SK-N-SH (cell line): Measurements from ENCODE around the gene DVL3. TPM values are rescaled to one million over a fixed set of nuclear protein-coding genes. Genes with fewer than 3 reads are reported as not detected.

Experiments
- CTCF ChIA-PET: fragments of 300-600, 350-600 bp; formaldehyde crosslinking; extraction: SDS; loops from one replicate; lab custom pipeline; 2021; lab: Yijun Ruan, JAX
- POLR2A ChIA-PET: fragments of 350-600 bp; sonication (Branson Sonifier 250); formaldehyde crosslinking; extraction: SDS; loops from one replicate; lab custom pipeline; 2020; ENCODE audit warnings: antibody characterized with exemption, inconsistent platforms; lab: Yijun Ruan, JAX
- DNase-seq: peaks from one replicate; pipeline ENCODE4 v3.0.0; 2012
- H2AFZ ChIP-seq: fragments of 200-600 bp; sonication (generic); 2 replicates; pipeline ENCODE4 v1.8.1; 2016; ENCODE audit warnings: antibody characterized with exemption, mild to moderate bottlenecking, low read depth
- H3F3A ChIP-seq: fragments of 200-600 bp; sonication (generic); replicated peaks from 2 replicates; pipeline ENCODE3; 2016; ENCODE audit warnings: antibody characterized with exemption, mild to moderate bottlenecking; ENCODE audit not compliant: insufficient read depth
- H3K27ac ChIP-seq, 2 experiments: fragments of 200-500 bp in 1 of 2; fragments of 200-600 bp in 1 of 2; sonication (Bioruptor generic) in 1 of 2; sonication (generic), shearing (Covaris generic) in 1 of 2; 2 replicates each; pipeline versions ENCODE4 v1.5.1 to v1.6.1; 2014 to 2016; ENCODE audit warnings: low read depth in 2 of 2, inconsistent platforms in 1 of 2, low read length in 1 of 2, mild to moderate bottlenecking in 1 of 2, mixed read lengths in 1 of 2
- H3K27me3 ChIP-seq: fragments of 200-600 bp; sonication (generic), shearing (Covaris generic); 2 replicates; pipeline ENCODE4 v1.6.1; 2016; ENCODE audit warnings: mixed run types; ENCODE audit not compliant: insufficient read depth
- H3K36me3 ChIP-seq, 2 experiments: fragments of 200-500 bp in 1 of 2; fragments of 200-600 bp in 1 of 2; sonication (Bioruptor generic) in 1 of 2; sonication (generic) in 1 of 2; replicated peaks in 1 of 2; 2 replicates each; pipeline versions ENCODE3 to v1.5.1; 2014 to 2016; ENCODE audit warnings: low read length in 1 of 2, mild to moderate bottlenecking in 1 of 2; ENCODE audit not compliant: insufficient read depth in 2 of 2, control insufficient read depth in 1 of 2
- H3K4me1 ChIP-seq, 2 experiments: fragments of 200-500 bp in 1 of 2; fragments of 200-600 bp in 1 of 2; sonication (Bioruptor generic) in 1 of 2; sonication (generic), shearing (Covaris generic) in 1 of 2; 2 replicates each; pipeline versions ENCODE4 v1.5.1 to v1.6.1; 2014 to 2016; ENCODE audit warnings: low read depth in 1 of 2, low read length in 1 of 2, mixed run types in 1 of 2; ENCODE audit not compliant: insufficient read depth in 2 of 2, control insufficient read depth in 1 of 2
- H3K4me2 ChIP-seq: fragments of 200-600 bp; sonication (generic), shearing (Covaris generic); 2 replicates; pipeline ENCODE4 v1.6.1; 2017; ENCODE audit warnings: mixed run types
- H3K4me3 ChIP-seq, 2 experiments: fragments of 200-500 bp in 1 of 2; fragments of 200-600 bp in 1 of 2; sonication (Bioruptor generic) in 1 of 2; sonication (generic), shearing (Covaris generic) in 1 of 2; 2 replicates each; pipeline versions ENCODE4 v1.5.1 to v1.8.1; 2014 to 2016; ENCODE audit warnings: low read depth in 2 of 2, inconsistent platforms in 1 of 2, low read length in 1 of 2, mild to moderate bottlenecking in 1 of 2, mixed read lengths in 1 of 2, moderate library complexity in 1 of 2
- H3K79me2 ChIP-seq: fragments of 200-600 bp; sonication (generic); 2 replicates; pipeline ENCODE4 v1.8.1; 2017; ENCODE audit warnings: mild to moderate bottlenecking; ENCODE audit not compliant: insufficient read depth
- H3K9ac ChIP-seq: fragments of 200-600 bp; sonication (generic); 2 replicates; pipeline ENCODE4 v1.6.1; 2017; ENCODE audit warnings: mixed run types
- H3K9me2 ChIP-seq: fragments of 200-600 bp; sonication (generic); 2 replicates; pipeline ENCODE4 v1.6.1; 2017; ENCODE audit warnings: mixed run types
- H3K9me3 ChIP-seq: fragments of 200-600 bp; sonication (generic); 2 replicates; pipeline ENCODE4 v1.6.1; 2017; ENCODE audit warnings: mixed run types, mild to moderate bottlenecking, moderate library complexity
- H4K20me1 ChIP-seq: fragments of 200-600 bp; sonication (generic); 2 replicates; pipeline ENCODE4 v1.6.1; 2017; ENCODE audit warnings: mild to moderate bottlenecking, mixed run types; ENCODE audit not compliant: insufficient read depth
- FOXM1 ChIP-seq: IDR thresholded peaks from 2 replicates; pipeline ENCODE4 v1.4.0; 2012; ENCODE audit warnings: low read depth, mild to moderate bottlenecking
- RCOR1 ChIP-seq: fragments of 150-350 bp; IDR thresholded peaks from 2 replicates; pipeline ENCODE4 v1.6.1; 2017; ENCODE audit warnings: antibody characterized with exemption, low read length
- RFX5 ChIP-seq: IDR thresholded peaks from 2 replicates; pipeline ENCODE4 v1.6.1; 2012; ENCODE audit warnings: mild to moderate bottlenecking, improper control_type of control experiment, low read length
- SIN3A ChIP-seq: IDR thresholded peaks from 2 replicates; pipeline ENCODE4 v1.6.1; 2012; ENCODE audit warnings: low read depth, mild to moderate bottlenecking, low read length, moderate library complexity, borderline replicate concordance
- TAF1 ChIP-seq: IDR thresholded peaks from 2 replicates; pipeline ENCODE4 v1.6.1; 2012; ENCODE audit warnings: low read depth, mild to moderate bottlenecking, low read length, moderate library complexity, borderline replicate concordance
- YY1 ChIP-seq: IDR thresholded peaks from 2 replicates; pipeline ENCODE4 v1.4.0; 2012; ENCODE audit warnings: low read depth, mild to moderate bottlenecking
- WGBS: methylation state at CpG from one replicate; pipeline ENCODE4 v1.1.6; 2017; ENCODE audit warnings: low lambda C conversion rate; 5-methylcytosine and 5-hydroxymethylcytosine counted together
- polyA plus RNA-seq, 3 experiments: library from polyadenylated mRNA; depleted of rRNA; stranded (reverse); fragments of >200 nt; gene quantifications; 2 replicates each; pipeline ENCODE4 v1.2.3, GENCODE V29; 2012
- TF ChIP-seq, protein P1 (sequence below): IDR thresholded peaks from 2 replicates; pipeline ENCODE4 v1.6.1; 2012; ENCODE audit warnings: mild to moderate bottlenecking, low read depth, low read length, moderate library complexity
- TF ChIP-seq, protein P2 (sequence below): fragments of 200-600 bp; sonication (generic); IDR thresholded peaks from 2 replicates; pipeline ENCODE4 v1.6.1; 2017; ENCODE audit warnings: antibody characterized with exemption, mild to moderate bottlenecking, moderate library complexity
- TF ChIP-seq, protein P3 (sequence below): IDR thresholded peaks from 2 replicates; pipeline ENCODE4 v1.4.0; 2012; ENCODE audit warnings: low read depth, borderline replicate concordance
- TF ChIP-seq, protein P4 (sequence below): IDR thresholded peaks from 2 replicates; pipeline ENCODE4; 2012
- TF ChIP-seq, protein P5 (sequence below): fragments of 150-350 bp; IDR thresholded peaks from 2 replicates; pipeline ENCODE4 v1.6.1; 2016; ENCODE audit warnings: mild to moderate bottlenecking, low read depth, low read length

Gene DVL3
- polyA plus RNA-seq, 1 of the 3 experiments (the other 2 are of a cell fraction) = 29.6 TPM

DNA sequence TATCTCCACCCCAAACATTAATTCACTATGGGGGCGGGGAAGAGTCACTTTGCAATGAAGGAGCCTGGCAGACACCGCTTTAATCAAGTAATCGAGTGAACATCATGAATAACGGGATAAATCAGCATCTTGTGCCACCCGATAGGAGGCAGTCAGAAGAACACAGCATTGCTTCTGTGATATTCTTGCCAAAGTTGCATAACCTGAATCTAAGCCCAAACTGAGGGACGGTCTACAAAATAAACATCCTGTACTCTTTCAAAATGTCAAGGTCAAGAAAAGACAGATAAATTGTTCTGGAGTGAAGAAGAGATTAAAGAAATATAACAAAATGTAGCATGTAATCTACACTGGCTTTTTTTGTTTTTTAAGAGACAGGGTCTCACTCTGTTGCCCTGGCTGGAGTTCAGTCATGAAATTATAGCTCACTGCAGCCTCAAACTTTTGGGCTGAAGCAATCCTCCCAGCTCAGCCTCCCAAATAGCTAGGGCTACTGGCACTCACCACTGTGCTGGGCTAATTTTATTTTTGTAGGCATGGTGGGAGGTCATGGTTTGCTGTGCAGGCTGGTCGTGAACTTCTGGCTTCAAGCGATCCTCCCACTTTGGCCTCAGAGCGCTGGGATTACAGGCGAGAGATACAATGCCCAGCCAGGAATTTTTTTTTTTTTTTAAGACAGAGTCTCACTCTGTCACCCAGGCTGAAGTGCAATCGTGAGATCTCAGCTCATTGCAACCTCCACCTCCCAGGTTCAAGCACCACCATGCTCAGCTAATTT lies 54.2 kb downstream of the DVL3 start:
- Histone ChIP-seq H3F3A (no peaks in the 10 kb centered on the region), H3K4me2 (no peak overlapping the region), H3K36me3 (no peaks in the 10 kb centered on the region), H3K79me2 (no peaks in the 10 kb centered on the region), H3K9me2 (no peaks in the 10 kb centered on the region), H3K9me3 (no peaks in the 10 kb centered on the region), H2AFZ (no peak overlapping the region), H3K27ac (no peak overlapping the region), H3K27me3 (peaks cover 15% of the 10 kb centered on the region), H3K9ac (no peak overlapping the region), H3K4me3 (no peak overlapping the region), H4K20me1 (no peaks in the 10 kb centered on the region), H3K4me1 (peaks cover 0 to 3% of the 10 kb centered on the region in 2 experiments; a peak in 1 of 4 replicates)
- no peak for DNase-seq
- TF ChIP-seq RFX5 = no peak
- TF ChIP-seq, protein P1, sequence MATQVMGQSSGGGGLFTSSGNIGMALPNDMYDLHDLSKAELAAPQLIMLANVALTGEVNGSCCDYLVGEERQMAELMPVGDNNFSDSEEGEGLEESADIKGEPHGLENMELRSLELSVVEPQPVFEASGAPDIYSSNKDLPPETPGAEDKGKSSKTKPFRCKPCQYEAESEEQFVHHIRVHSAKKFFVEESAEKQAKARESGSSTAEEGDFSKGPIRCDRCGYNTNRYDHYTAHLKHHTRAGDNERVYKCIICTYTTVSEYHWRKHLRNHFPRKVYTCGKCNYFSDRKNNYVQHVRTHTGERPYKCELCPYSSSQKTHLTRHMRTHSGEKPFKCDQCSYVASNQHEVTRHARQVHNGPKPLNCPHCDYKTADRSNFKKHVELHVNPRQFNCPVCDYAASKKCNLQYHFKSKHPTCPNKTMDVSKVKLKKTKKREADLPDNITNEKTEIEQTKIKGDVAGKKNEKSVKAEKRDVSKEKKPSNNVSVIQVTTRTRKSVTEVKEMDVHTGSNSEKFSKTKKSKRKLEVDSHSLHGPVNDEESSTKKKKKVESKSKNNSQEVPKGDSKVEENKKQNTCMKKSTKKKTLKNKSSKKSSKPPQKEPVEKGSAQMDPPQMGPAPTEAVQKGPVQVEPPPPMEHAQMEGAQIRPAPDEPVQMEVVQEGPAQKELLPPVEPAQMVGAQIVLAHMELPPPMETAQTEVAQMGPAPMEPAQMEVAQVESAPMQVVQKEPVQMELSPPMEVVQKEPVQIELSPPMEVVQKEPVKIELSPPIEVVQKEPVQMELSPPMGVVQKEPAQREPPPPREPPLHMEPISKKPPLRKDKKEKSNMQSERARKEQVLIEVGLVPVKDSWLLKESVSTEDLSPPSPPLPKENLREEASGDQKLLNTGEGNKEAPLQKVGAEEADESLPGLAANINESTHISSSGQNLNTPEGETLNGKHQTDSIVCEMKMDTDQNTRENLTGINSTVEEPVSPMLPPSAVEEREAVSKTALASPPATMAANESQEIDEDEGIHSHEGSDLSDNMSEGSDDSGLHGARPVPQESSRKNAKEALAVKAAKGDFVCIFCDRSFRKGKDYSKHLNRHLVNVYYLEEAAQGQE = no peak
- no peak for TF ChIP-seq RCOR1
- TF ChIP-seq, protein P2, sequence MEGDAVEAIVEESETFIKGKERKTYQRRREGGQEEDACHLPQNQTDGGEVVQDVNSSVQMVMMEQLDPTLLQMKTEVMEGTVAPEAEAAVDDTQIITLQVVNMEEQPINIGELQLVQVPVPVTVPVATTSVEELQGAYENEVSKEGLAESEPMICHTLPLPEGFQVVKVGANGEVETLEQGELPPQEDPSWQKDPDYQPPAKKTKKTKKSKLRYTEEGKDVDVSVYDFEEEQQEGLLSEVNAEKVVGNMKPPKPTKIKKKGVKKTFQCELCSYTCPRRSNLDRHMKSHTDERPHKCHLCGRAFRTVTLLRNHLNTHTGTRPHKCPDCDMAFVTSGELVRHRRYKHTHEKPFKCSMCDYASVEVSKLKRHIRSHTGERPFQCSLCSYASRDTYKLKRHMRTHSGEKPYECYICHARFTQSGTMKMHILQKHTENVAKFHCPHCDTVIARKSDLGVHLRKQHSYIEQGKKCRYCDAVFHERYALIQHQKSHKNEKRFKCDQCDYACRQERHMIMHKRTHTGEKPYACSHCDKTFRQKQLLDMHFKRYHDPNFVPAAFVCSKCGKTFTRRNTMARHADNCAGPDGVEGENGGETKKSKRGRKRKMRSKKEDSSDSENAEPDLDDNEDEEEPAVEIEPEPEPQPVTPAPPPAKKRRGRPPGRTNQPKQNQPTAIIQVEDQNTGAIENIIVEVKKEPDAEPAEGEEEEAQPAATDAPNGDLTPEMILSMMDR = no peak
- POLR2A ChIA-PET = no interaction called here
- CTCF ChIA-PET = interaction anchor here (4.2 to 5.3 kb wide), 2 partner anchors 19 to 41 kb away, joined by 17 to 48 read pairs; partner anchors contain the start of genes EEF1AKMT4 and VWA5B2
- WGBS = 62% methylated on average over 11 of the region's 11 CpGs

DNA sequence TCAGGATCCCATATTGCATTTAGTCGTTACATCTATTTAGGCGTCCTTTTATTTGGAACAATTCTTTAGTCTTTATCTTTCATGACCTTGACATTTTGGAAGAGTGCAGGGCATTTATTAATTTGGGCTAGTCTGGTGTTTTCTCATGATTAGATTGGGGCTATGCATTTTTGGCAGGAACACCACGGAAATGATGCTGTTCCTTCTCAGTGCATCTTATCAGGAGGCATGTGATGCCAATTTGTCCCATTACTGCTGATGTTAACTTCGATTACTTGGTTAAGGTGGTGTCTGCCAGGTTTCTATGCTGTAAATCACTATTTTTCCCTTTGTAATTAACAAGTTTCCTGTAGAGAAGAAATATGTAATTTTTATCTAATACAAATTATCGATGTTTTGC lies 56.1 kb downstream of the DVL3 start:
- H3K79me2 ChIP-seq = no peaks in the 10 kb centered on the region
- WGBS = 17% methylated on average over 5 of the region's 5 CpGs
- peaks cover 15% of the 10 kb centered on the region; the same call in 1 of the 2 replicates for H3K27me3 ChIP-seq
- H3F3A ChIP-seq = no peaks in the 10 kb centered on the region
- H3K27ac ChIP-seq = peak overlapping the region in 1 of 2 experiments; percentile 86; a peak in 2 of 4 replicates
- H3K36me3 ChIP-seq = no peaks in the 10 kb centered on the region
- no peak overlapping the region for H3K4me3 ChIP-seq
- ChIA-PET CTCF (interaction anchor here (0.6 to 5.3 kb wide), 3 partner anchors 17 to 76 kb away, joined by 3 to 48 read pairs (median 17); partner anchors contain the start of genes EEF1AKMT4 and VWA5B2), POLR2A (interaction anchor here (0.9 kb wide), 1 partner anchor 17 kb away, joined by 5 read pairs; no protein-coding TSS in a partner anchor)
- no peaks in the 10 kb centered on the region for H3K9me2 ChIP-seq
- H2AFZ ChIP-seq = no peak overlapping the region
- H3K4me1 ChIP-seq = peaks cover 0 to 3% of the 10 kb centered on the region in 2 experiments; a peak in 1 of 4 replicates
- no peaks in the 10 kb centered on the region for H4K20me1 ChIP-seq
- H3K4me2 ChIP-seq = no peak overlapping the region
- peak; percentile 67 for DNase-seq
- H3K9ac ChIP-seq = no peak overlapping the region
- no peaks in the 10 kb centered on the region for H3K9me3 ChIP-seq
- TF ChIP-seq, protein P3, sequence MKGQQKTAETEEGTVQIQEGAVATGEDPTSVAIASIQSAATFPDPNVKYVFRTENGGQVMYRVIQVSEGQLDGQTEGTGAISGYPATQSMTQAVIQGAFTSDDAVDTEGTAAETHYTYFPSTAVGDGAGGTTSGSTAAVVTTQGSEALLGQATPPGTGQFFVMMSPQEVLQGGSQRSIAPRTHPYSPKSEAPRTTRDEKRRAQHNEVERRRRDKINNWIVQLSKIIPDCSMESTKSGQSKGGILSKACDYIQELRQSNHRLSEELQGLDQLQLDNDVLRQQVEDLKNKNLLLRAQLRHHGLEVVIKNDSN = peak; percentile 7; the same call in 1 of the 2 replicates
- TF ChIP-seq TAF1 = no peak
- TF ChIP-seq, protein P4, sequence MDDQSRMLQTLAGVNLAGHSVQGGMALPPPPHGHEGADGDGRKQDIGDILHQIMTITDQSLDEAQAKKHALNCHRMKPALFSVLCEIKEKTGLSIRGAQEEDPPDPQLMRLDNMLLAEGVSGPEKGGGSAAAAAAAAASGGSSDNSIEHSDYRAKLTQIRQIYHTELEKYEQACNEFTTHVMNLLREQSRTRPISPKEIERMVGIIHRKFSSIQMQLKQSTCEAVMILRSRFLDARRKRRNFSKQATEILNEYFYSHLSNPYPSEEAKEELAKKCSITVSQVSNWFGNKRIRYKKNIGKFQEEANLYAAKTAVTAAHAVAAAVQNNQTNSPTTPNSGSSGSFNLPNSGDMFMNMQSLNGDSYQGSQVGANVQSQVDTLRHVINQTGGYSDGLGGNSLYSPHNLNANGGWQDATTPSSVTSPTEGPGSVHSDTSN = no peak
- no peak for TF ChIP-seq FOXM1
- no peak for TF ChIP-seq YY1
- TF ChIP-seq, protein P1 = no peak
- TF ChIP-seq SIN3A = no peak
- TF ChIP-seq, protein P5, sequence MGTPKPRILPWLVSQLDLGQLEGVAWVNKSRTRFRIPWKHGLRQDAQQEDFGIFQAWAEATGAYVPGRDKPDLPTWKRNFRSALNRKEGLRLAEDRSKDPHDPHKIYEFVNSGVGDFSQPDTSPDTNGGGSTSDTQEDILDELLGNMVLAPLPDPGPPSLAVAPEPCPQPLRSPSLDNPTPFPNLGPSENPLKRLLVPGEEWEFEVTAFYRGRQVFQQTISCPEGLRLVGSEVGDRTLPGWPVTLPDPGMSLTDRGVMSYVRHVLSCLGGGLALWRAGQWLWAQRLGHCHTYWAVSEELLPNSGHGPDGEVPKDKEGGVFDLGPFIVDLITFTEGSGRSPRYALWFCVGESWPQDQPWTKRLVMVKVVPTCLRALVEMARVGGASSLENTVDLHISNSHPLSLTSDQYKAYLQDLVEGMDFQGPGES = no peak
